Neural progenitor cell (in vitro differentiated cells): Measurements from ENCODE around the gene CDH2.

Experiments
- EZH2 ChIP-seq: fragments of 200-600 bp; sonication (generic); IDR thresholded peaks from 2 replicates; pipeline ENCODE4 v1.6.1; 2017; ENCODE audit warnings: antibody characterized with exemption, mild to moderate bottlenecking, moderate library complexity
- EZH2phosphoT487 ChIP-seq: fragments of 200-600 bp; sonication (generic); IDR thresholded peaks from 2 replicates; pipeline ENCODE4 v1.6.1; 2017; ENCODE audit warnings: antibody characterized with exemption
- TF ChIP-seq, protein P1 (sequence below): fragments of 200-600 bp; sonication (generic); IDR thresholded peaks from 2 replicates; pipeline ENCODE4 v1.5.1; 2017; ENCODE audit warnings: antibody characterized with exemption, mild to moderate bottlenecking

DNA sequence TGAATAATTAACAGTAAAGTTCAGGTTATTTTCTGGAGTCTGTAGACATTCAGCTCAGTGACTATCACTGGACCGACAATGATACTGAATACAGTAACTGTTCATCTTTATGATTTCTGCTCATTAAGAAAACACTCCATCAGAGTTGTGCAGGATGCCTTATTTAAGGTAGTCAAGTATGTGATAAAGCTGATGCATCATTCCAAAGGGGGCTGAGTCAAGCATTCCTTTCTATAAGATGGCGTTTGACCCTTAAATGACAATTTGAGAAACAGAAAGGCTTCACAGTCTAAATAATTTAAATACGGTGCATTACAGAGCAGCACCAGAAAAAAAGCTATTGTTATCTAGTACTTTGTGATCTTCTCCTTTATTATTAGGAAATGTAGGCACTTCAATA is 131.1 kb downstream of the CDH2 start:
- TF ChIP-seq, protein P1, sequence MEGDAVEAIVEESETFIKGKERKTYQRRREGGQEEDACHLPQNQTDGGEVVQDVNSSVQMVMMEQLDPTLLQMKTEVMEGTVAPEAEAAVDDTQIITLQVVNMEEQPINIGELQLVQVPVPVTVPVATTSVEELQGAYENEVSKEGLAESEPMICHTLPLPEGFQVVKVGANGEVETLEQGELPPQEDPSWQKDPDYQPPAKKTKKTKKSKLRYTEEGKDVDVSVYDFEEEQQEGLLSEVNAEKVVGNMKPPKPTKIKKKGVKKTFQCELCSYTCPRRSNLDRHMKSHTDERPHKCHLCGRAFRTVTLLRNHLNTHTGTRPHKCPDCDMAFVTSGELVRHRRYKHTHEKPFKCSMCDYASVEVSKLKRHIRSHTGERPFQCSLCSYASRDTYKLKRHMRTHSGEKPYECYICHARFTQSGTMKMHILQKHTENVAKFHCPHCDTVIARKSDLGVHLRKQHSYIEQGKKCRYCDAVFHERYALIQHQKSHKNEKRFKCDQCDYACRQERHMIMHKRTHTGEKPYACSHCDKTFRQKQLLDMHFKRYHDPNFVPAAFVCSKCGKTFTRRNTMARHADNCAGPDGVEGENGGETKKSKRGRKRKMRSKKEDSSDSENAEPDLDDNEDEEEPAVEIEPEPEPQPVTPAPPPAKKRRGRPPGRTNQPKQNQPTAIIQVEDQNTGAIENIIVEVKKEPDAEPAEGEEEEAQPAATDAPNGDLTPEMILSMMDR = no peak
- TF ChIP-seq EZH2 = no peak
- TF ChIP-seq EZH2phosphoT487 = no peak
